ENCODE results near the gene RABGAP1L.
"Not testable (repeated sequence)": the region's sequence is repeated elsewhere in the genome, so short reads cannot be mapped to it uniquely, and the experiment has no call there.

Gene RABGAP1L

DNA sequence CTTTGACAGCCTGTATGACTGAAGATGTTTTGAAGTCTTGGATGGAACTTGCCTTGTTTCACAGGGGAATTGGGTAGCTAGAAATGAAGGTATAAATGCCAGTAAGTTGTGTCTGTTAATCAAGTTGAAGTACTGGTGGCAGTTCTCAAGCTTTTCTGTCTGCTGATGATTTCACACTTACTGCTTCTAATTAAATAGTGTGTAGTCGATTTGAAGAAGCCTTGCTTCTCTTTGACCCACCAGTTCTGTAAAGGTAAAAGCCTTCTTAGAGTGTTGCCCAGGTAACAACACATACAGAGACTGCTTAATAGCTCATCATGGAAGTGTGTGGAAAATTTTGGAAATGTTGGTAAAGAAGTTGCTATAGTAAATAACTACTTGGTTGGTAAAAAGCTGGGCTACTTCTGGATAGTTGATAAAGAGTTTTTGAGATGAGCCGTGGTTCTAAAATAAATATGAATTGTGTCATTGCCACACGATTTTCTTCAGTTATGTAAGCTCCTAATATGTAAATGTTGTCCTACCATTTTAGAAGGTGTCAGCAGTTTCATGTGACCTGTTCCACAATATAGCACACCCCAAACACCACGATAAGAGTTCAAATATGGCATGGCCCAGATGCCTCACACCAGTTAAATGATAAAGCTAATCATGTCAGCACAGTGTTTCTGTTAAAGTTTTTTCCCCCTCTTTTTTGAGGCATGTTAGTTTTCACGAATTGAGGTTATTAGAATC, 7.4 kb downstream of the RABGAP1L start:
- H3K27me3 ChIP-seq (ENCODE audit: control insufficient read depth in 2 of 2, insufficient read depth in 2 of 2, low read length in 2 of 2), result no peaks in the 10 kb centered on the region
- peaks cover 6 to 8% of the 10 kb centered on the region in 2 donors for H3K4me1 ChIP-seq (ENCODE audit: control insufficient read depth in 2 of 2, insufficient read depth in 2 of 2, low read length in 2 of 2)
- no peak overlapping the region for H3K9ac ChIP-seq (ENCODE audit: low read depth in 1 of 2, low read length in 2 of 2)
- H3K27ac ChIP-seq (ENCODE audit: low read depth in 2 of 2, low read length in 2 of 2), result peak overlapping the region in 1 of 2 donors; percentile 32
- H3K36me3 ChIP-seq (ENCODE audit: control insufficient read depth in 2 of 2, insufficient read depth in 2 of 2, low read length in 2 of 2), result no peaks in the 10 kb centered on the region
- no peaks in the 10 kb centered on the region for H3K9me3 ChIP-seq (ENCODE audit: control insufficient read depth in 2 of 2, low read length in 2 of 2)
- H3K4me3 ChIP-seq (ENCODE audit: low read length in 2 of 2), result no peak overlapping the region

- no peak overlapping the region for H3K4me3 ChIP-seq (ENCODE audit: low read length in 2 of 2)
- no peaks in the 10 kb centered on the region for H3K9me3 ChIP-seq (ENCODE audit: control insufficient read depth in 2 of 2, low read length in 2 of 2)
- peaks cover 6 to 8% of the 10 kb centered on the region in 2 donors for H3K4me1 ChIP-seq (ENCODE audit: control insufficient read depth in 2 of 2, insufficient read depth in 2 of 2, low read length in 2 of 2)
- no peaks in the 10 kb centered on the region for H3K36me3 ChIP-seq (ENCODE audit: control insufficient read depth in 2 of 2, insufficient read depth in 2 of 2, low read length in 2 of 2)
- H3K9ac ChIP-seq (ENCODE audit: low read depth in 1 of 2, low read length in 2 of 2), result no peak overlapping the region
- peak overlapping the region in 1 of 2 donors; percentile 32 for H3K27ac ChIP-seq (ENCODE audit: low read depth in 2 of 2, low read length in 2 of 2)
- H3K27me3 ChIP-seq (ENCODE audit: control insufficient read depth in 2 of 2, insufficient read depth in 2 of 2, low read length in 2 of 2), result no peaks in the 10 kb centered on the region
Observed at GRCh38 chr1:174167265-174167803, 8.0 kb downstream of the RABGAP1L start.

DNA sequence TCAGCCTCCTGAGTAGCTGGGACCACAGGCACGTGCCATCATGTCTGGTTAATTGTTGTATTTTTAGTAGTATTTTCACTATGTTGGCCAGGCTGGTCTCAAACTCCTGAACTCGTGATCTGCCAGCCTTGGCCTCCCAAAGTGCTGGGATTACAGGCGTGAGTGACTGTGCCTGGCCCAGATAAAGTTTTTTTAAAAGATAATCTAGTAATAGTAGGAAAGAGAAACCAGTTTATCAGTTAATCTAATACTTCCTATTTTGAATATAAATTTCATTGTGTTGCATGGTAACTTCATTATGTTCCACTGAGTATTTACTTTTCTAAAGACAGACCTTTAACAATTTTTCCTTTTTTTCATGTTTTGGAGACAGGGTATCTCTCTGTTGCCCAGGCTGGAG, 10.0 kb downstream of the RABGAP1L start:
- Histone ChIP-seq H3K9me3 (ENCODE audit: control insufficient read depth in 2 of 2, low read length in 2 of 2) (no peaks in the 10 kb centered on the region), H3K27me3 (ENCODE audit: control insufficient read depth in 2 of 2, insufficient read depth in 2 of 2, low read length in 2 of 2) (no peaks in the 10 kb centered on the region), H3K4me3 (ENCODE audit: low read length in 2 of 2) (no peak overlapping the region), H3K27ac (ENCODE audit: low read depth in 2 of 2, low read length in 2 of 2) (no peak overlapping the region), H3K36me3 (ENCODE audit: control insufficient read depth in 2 of 2, insufficient read depth in 2 of 2, low read length in 2 of 2) (no peaks in the 10 kb centered on the region), H3K4me1 (ENCODE audit: control insufficient read depth in 2 of 2, insufficient read depth in 2 of 2, low read length in 2 of 2) (peaks cover 5 to 7% of the 10 kb centered on the region in 2 donors), H3K9ac (ENCODE audit: low read depth in 1 of 2, low read length in 2 of 2) (no peak overlapping the region)

DNA sequence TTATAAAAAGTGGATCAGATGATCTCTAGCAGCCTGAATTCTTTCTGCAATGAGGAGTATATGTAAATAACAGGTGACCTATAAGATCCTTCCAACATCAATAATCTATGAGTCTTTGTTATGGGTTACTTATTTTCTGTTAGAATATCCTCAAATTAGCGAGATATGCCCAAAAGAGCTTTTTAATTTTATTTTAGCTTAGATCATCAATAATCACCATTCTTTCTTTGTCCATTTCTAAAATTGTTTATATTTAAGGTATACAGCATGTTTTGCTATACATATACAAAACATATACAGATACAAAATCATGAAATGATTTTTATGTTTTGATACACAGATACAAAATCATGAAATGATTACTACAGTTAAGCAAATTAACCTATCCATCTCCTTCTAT, 11.8 kb downstream of the RABGAP1L start:
- Histone ChIP-seq H3K36me3 (ENCODE audit: control insufficient read depth in 2 of 2, insufficient read depth in 2 of 2, low read length in 2 of 2) (no peaks in the 10 kb centered on the region), H3K27ac (ENCODE audit: low read depth in 2 of 2, low read length in 2 of 2) (no peak overlapping the region), H3K4me3 (ENCODE audit: low read length in 2 of 2) (no peak overlapping the region), H3K9ac (ENCODE audit: low read depth in 1 of 2, low read length in 2 of 2) (no peak overlapping the region), H3K4me1 (ENCODE audit: control insufficient read depth in 2 of 2, insufficient read depth in 2 of 2, low read length in 2 of 2) (no peaks in the 10 kb centered on the region), H3K9me3 (ENCODE audit: control insufficient read depth in 2 of 2, low read length in 2 of 2) (no peaks in the 10 kb centered on the region), H3K27me3 (ENCODE audit: control insufficient read depth in 2 of 2, insufficient read depth in 2 of 2, low read length in 2 of 2) (no peaks in the 10 kb centered on the region)

GRCh38 chr1:174174461-174175329, 15.4 kb downstream of the RABGAP1L start:
- no peaks in the 10 kb centered on the region for H3K27me3 ChIP-seq (ENCODE audit: control insufficient read depth in 2 of 2, insufficient read depth in 2 of 2, low read length in 2 of 2)
- no peak overlapping the region for H3K4me3 ChIP-seq (ENCODE audit: low read length in 2 of 2)
- no peaks in the 10 kb centered on the region for H3K9me3 ChIP-seq (ENCODE audit: control insufficient read depth in 2 of 2, low read length in 2 of 2)
- no peaks in the 10 kb centered on the region for H3K36me3 ChIP-seq (ENCODE audit: control insufficient read depth in 2 of 2, insufficient read depth in 2 of 2, low read length in 2 of 2)
- no peak overlapping the region for H3K9ac ChIP-seq (ENCODE audit: low read depth in 1 of 2, low read length in 2 of 2)
- no peak overlapping the region for H3K27ac ChIP-seq (ENCODE audit: low read depth in 2 of 2, low read length in 2 of 2)
- H3K4me1 ChIP-seq (ENCODE audit: control insufficient read depth in 2 of 2, insufficient read depth in 2 of 2, low read length in 2 of 2), result no peaks in the 10 kb centered on the region

GRCh38 chr1:174178459-174178858, 19.1 kb downstream of the RABGAP1L start:
- H3K4me1 ChIP-seq (ENCODE audit: control insufficient read depth in 2 of 2, insufficient read depth in 2 of 2, low read length in 2 of 2); H3K4me3 ChIP-seq (ENCODE audit: low read length in 2 of 2); H3K9me3 ChIP-seq (ENCODE audit: control insufficient read depth in 2 of 2, low read length in 2 of 2); H3K27me3 ChIP-seq (ENCODE audit: control insufficient read depth in 2 of 2, insufficient read depth in 2 of 2, low read length in 2 of 2); H3K27ac ChIP-seq (ENCODE audit: low read depth in 2 of 2, low read length in 2 of 2); H3K36me3 ChIP-seq (ENCODE audit: control insufficient read depth in 2 of 2, insufficient read depth in 2 of 2, low read length in 2 of 2); H3K9ac ChIP-seq (ENCODE audit: low read depth in 1 of 2, low read length in 2 of 2): not testable (repeated sequence)

GRCh38 chr1:174189428-174190062, 30.2 kb downstream of the RABGAP1L start:
- Histone ChIP-seq H3K9me3 (ENCODE audit: control insufficient read depth in 2 of 2, low read length in 2 of 2) (no peaks in the 10 kb centered on the region), H3K4me3 (ENCODE audit: low read length in 2 of 2) (no peak overlapping the region), H3K4me1 (ENCODE audit: control insufficient read depth in 2 of 2, insufficient read depth in 2 of 2, low read length in 2 of 2) (no peaks in the 10 kb centered on the region), H3K27ac (ENCODE audit: low read depth in 2 of 2, low read length in 2 of 2) (no peak overlapping the region), H3K27me3 (ENCODE audit: control insufficient read depth in 2 of 2, insufficient read depth in 2 of 2, low read length in 2 of 2) (no peaks in the 10 kb centered on the region), H3K9ac (ENCODE audit: low read depth in 1 of 2, low read length in 2 of 2) (no peak overlapping the region), H3K36me3 (ENCODE audit: control insufficient read depth in 2 of 2, insufficient read depth in 2 of 2, low read length in 2 of 2) (no peaks in the 10 kb centered on the region)

GRCh38 chr1:174190691-174191199, 31.4 kb downstream of the RABGAP1L start:
- Histone ChIP-seq H3K36me3 (ENCODE audit: control insufficient read depth in 2 of 2, insufficient read depth in 2 of 2, low read length in 2 of 2) (no peaks in the 10 kb centered on the region), H3K4me3 (ENCODE audit: low read length in 2 of 2) (no peak overlapping the region), H3K9me3 (ENCODE audit: control insufficient read depth in 2 of 2, low read length in 2 of 2) (no peaks in the 10 kb centered on the region), H3K27me3 (ENCODE audit: control insufficient read depth in 2 of 2, insufficient read depth in 2 of 2, low read length in 2 of 2) (no peaks in the 10 kb centered on the region), H3K27ac (ENCODE audit: low read depth in 2 of 2, low read length in 2 of 2) (no peak overlapping the region), H3K4me1 (ENCODE audit: control insufficient read depth in 2 of 2, insufficient read depth in 2 of 2, low read length in 2 of 2) (no peaks in the 10 kb centered on the region), H3K9ac (ENCODE audit: low read depth in 1 of 2, low read length in 2 of 2) (no peak overlapping the region)

GRCh38 chr1:174191349-174191862, 32.1 kb downstream of the RABGAP1L start:
- H3K9me3 ChIP-seq (ENCODE audit: control insufficient read depth in 2 of 2, low read length in 2 of 2), result no peaks in the 10 kb centered on the region
- H3K4me1 ChIP-seq (ENCODE audit: control insufficient read depth in 2 of 2, insufficient read depth in 2 of 2, low read length in 2 of 2), result no peaks in the 10 kb centered on the region
- no peaks in the 10 kb centered on the region for H3K27me3 ChIP-seq (ENCODE audit: control insufficient read depth in 2 of 2, insufficient read depth in 2 of 2, low read length in 2 of 2)
- H3K27ac ChIP-seq (ENCODE audit: low read depth in 2 of 2, low read length in 2 of 2), result no peak overlapping the region
- H3K4me3 ChIP-seq (ENCODE audit: low read length in 2 of 2), result no peak overlapping the region
- H3K9ac ChIP-seq (ENCODE audit: low read depth in 1 of 2, low read length in 2 of 2), result no peak overlapping the region
- H3K36me3 ChIP-seq (ENCODE audit: control insufficient read depth in 2 of 2, insufficient read depth in 2 of 2, low read length in 2 of 2), result no peaks in the 10 kb centered on the region
